Ammon's horn (tissue), 1 donor: ENCODE measurements around the gene PACC1.
"Not testable (repeated sequence)": the region's sequence is repeated elsewhere in the genome, so short reads cannot be mapped to it uniquely, and the experiment has no call there.

ENCODE experiments used
- DNase-seq: peaks from one replicate; pipeline ENCODE4 v3.0.0-alpha.2; 2016; ENCODE audit warnings: low spot score

The PACC1 gene

GRCh38 chr1:212328248-212328647 is 86.4 kb downstream of the PACC1 start:
- DNase-seq: no peak

GRCh38 chr1:212326541-212326940 is 88.1 kb downstream of the PACC1 start:
- no peak for DNase-seq

- no peak for DNase-seq
These were observed 91.6 kb downstream of the PACC1 start for GRCh38 chr1:212323066-212323465.

GRCh38 chr1:212321031-212321430 is 93.7 kb downstream of the PACC1 start:
- not testable (repeated sequence) for DNase-seq

GRCh38 chr1:212317916-212318315 is 96.8 kb downstream of the PACC1 start:
- DNase-seq: no peak

- DNase-seq: peak; percentile 26
These were observed 98.8 kb downstream of the PACC1 start for GRCh38 chr1:212315907-212316306.

GRCh38 chr1:212315184-212315583 is 99.5 kb downstream of the PACC1 start:
- no peak for DNase-seq
